LNCaP clone FGC (cell line): ENCODE results near the gene CDK4.
"Not testable (repeated sequence)": the region's sequence is repeated elsewhere in the genome, so short reads cannot be mapped to it uniquely, and the experiment has no call there.

ENCODE experiments used
- DNase-seq: peaks from one replicate; pipeline ENCODE4 v3.0.0-alpha.2; 2011; ENCODE audit warnings: low read depth
- H3K4me3 ChIP-seq: 2 replicates; pipeline ENCODE4 v1.5.1; 2011; ENCODE audit warnings: mild to moderate bottlenecking, low read depth, low read length, control low read depth
- CTCF ChIP-seq: IDR thresholded peaks from 2 replicates; pipeline ENCODE4 v1.5.1; 2012; ENCODE audit warnings: mild to moderate bottlenecking; ENCODE audit not compliant: control insufficient read depth, insufficient read depth; ENCODE audit errors: extremely low read depth

The CDK4 gene

GRCh38 chr12:57719777-57720605 lies 32.1 kb downstream of the CDK4 start:
- no peak for TF ChIP-seq CTCF
- no peak for DNase-seq

DNA sequence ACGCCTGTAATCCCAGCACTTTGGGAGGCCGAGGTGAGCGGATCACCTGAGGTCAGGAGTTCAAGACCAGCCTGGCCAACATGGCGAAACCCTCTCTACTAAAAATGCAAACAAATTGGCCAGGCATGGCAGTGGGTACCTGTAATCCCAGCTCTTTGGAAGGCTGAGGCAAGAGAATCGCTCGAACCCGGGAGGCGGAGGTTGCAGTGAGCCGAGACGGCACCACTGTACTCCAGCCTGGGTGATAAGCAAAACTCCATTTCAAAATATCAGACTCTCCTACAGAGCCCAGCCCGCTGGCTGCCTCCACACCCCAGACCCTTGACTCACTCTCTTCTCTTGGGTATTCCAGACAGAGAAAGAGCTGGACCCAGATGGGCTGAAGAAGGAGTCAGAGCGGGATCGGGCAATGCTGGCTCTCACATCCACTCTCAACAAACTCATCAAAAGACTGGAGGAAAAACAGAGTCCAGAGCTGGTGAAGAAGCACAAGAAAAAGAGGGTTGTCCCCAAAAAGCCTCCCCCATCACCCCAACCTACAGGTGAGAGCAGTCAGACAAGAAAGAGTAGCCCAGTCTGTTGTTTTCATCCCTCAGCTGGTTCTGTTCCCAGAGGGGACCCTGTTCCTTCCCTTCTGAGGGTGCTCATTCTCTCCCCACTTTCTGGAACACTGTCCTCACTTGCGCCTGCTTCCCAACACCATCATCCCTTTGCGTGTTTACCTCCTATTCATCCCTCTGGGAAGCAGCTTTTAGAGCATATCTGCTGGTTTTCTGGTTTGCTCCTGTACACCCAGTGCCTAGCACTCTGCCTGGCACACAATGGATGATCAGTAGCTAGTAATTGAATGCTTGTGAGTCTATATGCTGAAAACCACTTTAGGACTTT lies 33.2 kb downstream of the CDK4 start:
- TF ChIP-seq CTCF, result no peak
- DNase-seq, result no peak
- H3K4me3 ChIP-seq, result no peak overlapping the region

More at GRCh38 chr12:57719777-57720605, 32.1 kb downstream of the CDK4 start:
- H3K4me3 ChIP-seq, result no peak overlapping the region

GRCh38 chr12:57717846-57718640 lies 34.1 kb downstream of the CDK4 start:
- H3K4me3 ChIP-seq, result no peak overlapping the region
- no peak for TF ChIP-seq CTCF
- no peak for DNase-seq

GRCh38 chr12:57717131-57717530 lies 35.0 kb downstream of the CDK4 start:
- no peak overlapping the region for H3K4me3 ChIP-seq
- TF ChIP-seq CTCF, result no peak
- no peak for DNase-seq

DNA sequence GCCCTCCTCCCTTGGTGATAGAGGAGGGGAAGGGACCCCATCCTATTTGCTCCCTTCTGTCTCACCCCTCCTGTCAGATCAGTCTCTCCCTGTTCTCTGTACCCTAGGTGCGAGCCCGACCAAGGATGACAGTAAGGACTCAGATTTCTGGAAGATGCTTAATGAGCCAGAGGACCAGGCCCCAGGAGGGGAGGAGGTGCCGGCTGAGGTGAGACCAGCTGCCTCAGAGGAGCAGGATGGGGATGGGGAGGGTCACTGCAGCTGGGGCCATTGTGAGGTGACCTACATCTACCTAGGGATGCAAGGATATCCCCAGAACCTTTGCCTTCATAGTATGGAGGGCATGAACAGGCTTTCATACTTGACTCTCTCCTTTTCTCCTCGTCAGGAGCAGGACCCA lies 35.8 kb downstream of the CDK4 start:
- no peak overlapping the region for H3K4me3 ChIP-seq
- no peak for DNase-seq
- TF ChIP-seq CTCF, result no peak

DNA sequence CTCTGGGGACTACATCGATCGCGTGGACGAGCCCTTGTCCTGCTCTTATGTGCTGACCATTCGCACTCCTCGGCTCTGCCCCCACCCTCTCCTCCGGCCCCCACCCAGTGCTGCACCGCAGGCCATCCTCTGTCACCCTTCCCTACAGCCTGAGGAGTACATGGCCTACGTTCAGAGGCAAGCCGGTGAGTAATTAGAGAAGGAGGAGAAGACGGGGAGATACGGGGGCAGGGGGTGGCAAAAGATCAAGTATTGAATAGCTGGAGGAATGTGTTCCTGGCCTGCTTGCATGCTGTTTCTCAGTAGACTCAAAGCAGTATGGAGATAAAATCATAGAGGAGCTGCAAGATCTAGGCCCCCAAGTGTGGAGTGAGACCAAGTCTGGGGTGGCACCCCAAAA lies 36.3 kb downstream of the CDK4 start:
- DNase-seq, result no peak
- no peak for TF ChIP-seq CTCF
- no peak overlapping the region for H3K4me3 ChIP-seq

- not testable (repeated sequence) for DNase-seq, H3K4me3 ChIP-seq
These were observed 36.9 kb downstream of the CDK4 start for GRCh38 chr12:57715036-57715748.
